WTC11 (cell line): Measurements from ENCODE around the gene SF3B2. TPM values are rescaled to one million over a fixed set of nuclear protein-coding genes. Genes with fewer than 3 reads are reported as not detected.

Experiments used
- ATAC-seq: fragments of 200-7000 bp; cut with Tn5 transposase; 2 replicates; pipeline ENCODE4 v1.10.0; 2021; ENCODE audit warnings: mild to moderate bottlenecking, moderate library complexity
- CTCF ChIA-PET: fragments of 300-600 bp; sonication (Branson Sonifier 250); formaldehyde crosslinking; loops from one replicate; lab custom pipeline; 2021; ENCODE audit warnings: antibody characterized with exemption; lab: Charles Lee
- POLR2A ChIA-PET: fragments of 350-600 bp; sonication (Branson Sonifier 250); formaldehyde crosslinking; loops from one replicate; lab custom pipeline; 2021; ENCODE audit warnings: antibody characterized with exemption; lab: Charles Lee
- DNase-seq: peaks from one replicate; pipeline ENCODE4 v3.0.0; 2021; ENCODE audit warnings: low spot score
- H3K27ac Mint-ChIP-seq: 2 replicates; pipeline ENCODE4 v1.8.0; 2021; ENCODE audit warnings: mixed read lengths
- H3K27me3 Mint-ChIP-seq: 2 replicates; pipeline ENCODE4 v1.8.0; 2021; ENCODE audit warnings: low read depth, mild to moderate bottlenecking, moderate library complexity, mixed read lengths
- H3K36me3 Mint-ChIP-seq: 2 replicates; pipeline ENCODE4 v1.8.0; 2021; ENCODE audit warnings: mixed read lengths
- H3K4me1 Mint-ChIP-seq: 2 replicates; pipeline ENCODE4 v1.8.0; 2022; ENCODE audit warnings: mixed read lengths
- H3K4me3 Mint-ChIP-seq: 2 replicates; pipeline ENCODE4 v1.8.0; 2021; ENCODE audit warnings: mild to moderate bottlenecking, moderate library complexity, mixed read lengths
- H3K9me3 Mint-ChIP-seq: 2 replicates; pipeline ENCODE4 v1.8.0; 2021; ENCODE audit warnings: mixed read lengths
- ESRRA ChIP-seq: sonication (generic); formaldehyde crosslinking; IDR thresholded peaks from 2 replicates; pipeline ENCODE4 v1.8.1; 2022; ENCODE audit warnings: mild to moderate bottlenecking, missing genetic modification reagents, borderline replicate concordance
- MXD4 ChIP-seq: fragments of 250-450 bp; sonication (Bioruptor Pico); IDR thresholded peaks from 2 replicates; pipeline ENCODE4 v1.8.0; 2021; ENCODE audit warnings: mild to moderate bottlenecking, moderate library complexity, borderline replicate concordance
- NFE2L1 ChIP-seq: sonication (generic); formaldehyde crosslinking; IDR thresholded peaks from 2 replicates; pipeline ENCODE4 v1.8.1; 2023; ENCODE audit warnings: missing genetic modification reagents
- NR3C1 ChIP-seq: sonication (generic); formaldehyde crosslinking; conservative IDR thresholded peaks from 2 replicates; pipeline ENCODE4 v1.8.1; 2023; ENCODE audit warnings: low read depth, mild to moderate bottlenecking, missing genetic modification reagents
- RELA ChIP-seq: sonication (generic); formaldehyde crosslinking; IDR thresholded peaks from 2 replicates; pipeline ENCODE4 v1.8.1; 2022; ENCODE audit warnings: missing genetic modification reagents, mild to moderate bottlenecking, borderline replicate concordance
- ZBTB21 ChIP-seq: sonication (generic); formaldehyde crosslinking; IDR thresholded peaks from 2 replicates; pipeline ENCODE4 v1.8.1; 2023; ENCODE audit warnings: mild to moderate bottlenecking, missing genetic modification reagents, borderline replicate concordance
- total RNA-seq: library from RNA; stranded (reverse); gene quantifications from 3 replicates; pipeline ENCODE4 v1.2.3, GENCODE V29; 2021
- TF ChIP-seq, protein P1 (sequence below): sonication (generic); formaldehyde crosslinking; IDR thresholded peaks from 2 replicates; pipeline ENCODE4 v1.8.0; 2022; ENCODE audit warnings: mild to moderate bottlenecking, missing genetic modification reagents
- TF ChIP-seq, protein P2 (sequence below): sonication (generic); formaldehyde crosslinking; IDR thresholded peaks from 2 replicates; pipeline ENCODE4 v1.8.1; 2023; ENCODE audit warnings: mild to moderate bottlenecking, missing genetic modification reagents, moderate library complexity
- TF ChIP-seq, protein P3 (sequence below): sonication (generic); formaldehyde crosslinking; IDR thresholded peaks from 2 replicates; pipeline ENCODE4 v1.8.1; 2023; ENCODE audit warnings: mild to moderate bottlenecking, missing genetic modification reagents
- TF ChIP-seq, protein P4 (sequence below): sonication (generic); formaldehyde crosslinking; IDR thresholded peaks from 2 replicates; pipeline ENCODE4 v1.8.1; 2023; ENCODE audit warnings: mild to moderate bottlenecking, missing genetic modification reagents, moderate library complexity
- TF ChIP-seq, protein P5 (sequence below): sonication (generic); formaldehyde crosslinking; conservative IDR thresholded peaks from 2 replicates; pipeline ENCODE4 v1.8.1; 2023; ENCODE audit warnings: mild to moderate bottlenecking, low read depth, missing genetic modification reagents, moderate library complexity
- TF ChIP-seq, protein P6 (sequence below): sonication (generic); formaldehyde crosslinking; IDR thresholded peaks from 2 replicates; pipeline ENCODE4 v1.8.1; 2023; ENCODE audit warnings: mild to moderate bottlenecking, moderate library complexity, missing genetic modification reagents

The SF3B2 gene
- total RNA-seq, 1 experiment from 2014 or later, result 295 TPM

DNA sequence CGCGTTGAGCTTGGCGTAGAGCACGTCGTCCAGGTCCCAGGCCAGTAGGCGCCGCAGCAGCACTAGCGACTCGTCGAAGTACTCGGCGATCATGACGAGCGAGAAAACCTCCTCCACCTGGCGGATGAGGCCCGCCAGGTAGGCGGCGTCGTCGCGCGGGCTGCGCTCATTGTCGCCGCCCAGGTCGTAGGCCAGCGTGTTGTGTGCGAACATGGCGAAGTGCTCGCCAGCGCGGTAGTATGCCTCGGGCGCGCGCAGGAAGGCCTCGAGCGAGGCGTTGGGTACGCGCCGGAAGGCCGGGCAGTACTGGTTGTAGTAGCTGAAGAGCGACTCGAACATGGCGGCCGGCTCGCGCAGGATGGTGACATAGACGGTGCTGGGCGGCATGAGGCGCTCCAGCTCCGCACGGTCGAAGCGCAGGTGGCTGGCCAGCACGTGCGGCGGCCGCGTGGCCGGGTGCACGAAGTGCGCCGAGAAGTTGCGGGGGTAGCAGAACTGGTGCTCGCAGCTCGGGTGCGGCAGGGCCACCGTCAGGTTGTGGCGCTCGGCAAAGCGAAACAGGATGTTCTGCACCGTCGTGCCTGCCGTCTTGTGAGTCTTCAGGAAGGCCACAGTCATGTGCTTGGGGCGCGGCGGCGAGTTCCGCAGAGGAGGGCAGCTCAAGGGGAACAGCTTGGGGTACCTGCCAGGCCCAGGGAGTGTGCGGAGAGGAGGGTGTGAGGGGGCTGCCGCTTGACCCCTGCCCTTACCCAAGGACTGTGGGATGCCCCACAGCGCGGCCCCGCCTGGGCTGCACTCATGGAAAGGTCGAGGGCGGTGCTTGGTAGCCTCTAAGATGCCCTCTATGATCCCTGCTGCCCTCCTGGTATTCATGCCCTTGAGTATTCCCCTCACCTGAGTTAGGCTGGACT lies 8.9 kb upstream of the SF3B2 start (continued):
- TF ChIP-seq, protein P1, sequence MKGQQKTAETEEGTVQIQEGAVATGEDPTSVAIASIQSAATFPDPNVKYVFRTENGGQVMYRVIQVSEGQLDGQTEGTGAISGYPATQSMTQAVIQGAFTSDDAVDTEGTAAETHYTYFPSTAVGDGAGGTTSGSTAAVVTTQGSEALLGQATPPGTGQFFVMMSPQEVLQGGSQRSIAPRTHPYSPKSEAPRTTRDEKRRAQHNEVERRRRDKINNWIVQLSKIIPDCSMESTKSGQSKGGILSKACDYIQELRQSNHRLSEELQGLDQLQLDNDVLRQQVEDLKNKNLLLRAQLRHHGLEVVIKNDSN (CRISPR knock-in tag), result no peak

DNA sequence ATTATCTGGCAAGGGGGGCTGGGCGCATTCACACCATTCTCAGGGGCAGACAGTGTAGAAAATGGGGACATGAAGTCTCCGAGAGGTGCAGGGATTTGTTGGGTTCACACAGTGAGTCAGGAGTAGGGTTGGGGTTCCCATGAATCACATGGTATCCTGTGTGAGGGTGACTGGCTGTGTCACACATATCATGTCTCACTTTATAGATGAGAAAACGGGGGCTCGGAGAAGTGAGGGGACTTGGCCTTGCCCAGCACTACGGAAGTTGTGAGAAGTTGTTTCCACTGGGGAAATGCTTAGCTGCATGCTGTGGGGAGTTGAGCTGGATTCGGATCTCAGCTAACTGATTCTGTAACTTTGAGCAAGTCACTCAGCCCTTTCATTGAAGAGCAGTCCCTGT lies 7.4 kb upstream of the SF3B2 start:
- POLR2A ChIA-PET, result no interaction called here
- no peak for ATAC-seq

More for the DNA sequence above, 7.4 kb upstream of the SF3B2 start:
- no peak overlapping the region for H3K4me3 Mint-ChIP-seq
- peaks cover 33% of the 10 kb centered on the region for H3K36me3 Mint-ChIP-seq
- H3K9me3 Mint-ChIP-seq, result no peaks in the 10 kb centered on the region
- CTCF ChIA-PET, result interaction anchor here (0.5 to 3.3 kb wide), 52 partner anchors 9 to 536 kb away, joined by 3 to 48 read pairs (median 4); partner anchors contain the start of genes BANF1, CCDC85B, CFL1 and CST6
- no peak for TF ChIP-seq RELA (CRISPR knock-in tag)
- no peak for TF ChIP-seq MXD4
- TF ChIP-seq ZBTB21 (CRISPR knock-in tag), result no peak
- TF ChIP-seq, protein P2, sequence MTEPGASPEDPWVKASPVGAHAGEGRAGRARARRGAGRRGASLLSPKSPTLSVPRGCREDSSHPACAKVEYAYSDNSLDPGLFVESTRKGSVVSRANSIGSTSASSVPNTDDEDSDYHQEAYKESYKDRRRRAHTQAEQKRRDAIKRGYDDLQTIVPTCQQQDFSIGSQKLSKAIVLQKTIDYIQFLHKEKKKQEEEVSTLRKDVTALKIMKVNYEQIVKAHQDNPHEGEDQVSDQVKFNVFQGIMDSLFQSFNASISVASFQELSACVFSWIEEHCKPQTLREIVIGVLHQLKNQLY, result no peak
- TF ChIP-seq NFE2L1, result no peak
- no peak for TF ChIP-seq ESRRA (CRISPR knock-in tag)
- TF ChIP-seq, protein P3, sequence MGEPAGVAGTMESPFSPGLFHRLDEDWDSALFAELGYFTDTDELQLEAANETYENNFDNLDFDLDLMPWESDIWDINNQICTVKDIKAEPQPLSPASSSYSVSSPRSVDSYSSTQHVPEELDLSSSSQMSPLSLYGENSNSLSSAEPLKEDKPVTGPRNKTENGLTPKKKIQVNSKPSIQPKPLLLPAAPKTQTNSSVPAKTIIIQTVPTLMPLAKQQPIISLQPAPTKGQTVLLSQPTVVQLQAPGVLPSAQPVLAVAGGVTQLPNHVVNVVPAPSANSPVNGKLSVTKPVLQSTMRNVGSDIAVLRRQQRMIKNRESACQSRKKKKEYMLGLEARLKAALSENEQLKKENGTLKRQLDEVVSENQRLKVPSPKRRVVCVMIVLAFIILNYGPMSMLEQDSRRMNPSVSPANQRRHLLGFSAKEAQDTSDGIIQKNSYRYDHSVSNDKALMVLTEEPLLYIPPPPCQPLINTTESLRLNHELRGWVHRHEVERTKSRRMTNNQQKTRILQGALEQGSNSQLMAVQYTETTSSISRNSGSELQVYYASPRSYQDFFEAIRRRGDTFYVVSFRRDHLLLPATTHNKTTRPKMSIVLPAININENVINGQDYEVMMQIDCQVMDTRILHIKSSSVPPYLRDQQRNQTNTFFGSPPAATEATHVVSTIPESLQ (CRISPR knock-in tag), result no peak
- TF ChIP-seq, protein P4, sequence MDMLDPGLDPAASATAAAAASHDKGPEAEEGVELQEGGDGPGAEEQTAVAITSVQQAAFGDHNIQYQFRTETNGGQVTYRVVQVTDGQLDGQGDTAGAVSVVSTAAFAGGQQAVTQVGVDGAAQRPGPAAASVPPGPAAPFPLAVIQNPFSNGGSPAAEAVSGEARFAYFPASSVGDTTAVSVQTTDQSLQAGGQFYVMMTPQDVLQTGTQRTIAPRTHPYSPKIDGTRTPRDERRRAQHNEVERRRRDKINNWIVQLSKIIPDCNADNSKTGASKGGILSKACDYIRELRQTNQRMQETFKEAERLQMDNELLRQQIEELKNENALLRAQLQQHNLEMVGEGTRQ, result no peak
- TF ChIP-seq, protein P5, sequence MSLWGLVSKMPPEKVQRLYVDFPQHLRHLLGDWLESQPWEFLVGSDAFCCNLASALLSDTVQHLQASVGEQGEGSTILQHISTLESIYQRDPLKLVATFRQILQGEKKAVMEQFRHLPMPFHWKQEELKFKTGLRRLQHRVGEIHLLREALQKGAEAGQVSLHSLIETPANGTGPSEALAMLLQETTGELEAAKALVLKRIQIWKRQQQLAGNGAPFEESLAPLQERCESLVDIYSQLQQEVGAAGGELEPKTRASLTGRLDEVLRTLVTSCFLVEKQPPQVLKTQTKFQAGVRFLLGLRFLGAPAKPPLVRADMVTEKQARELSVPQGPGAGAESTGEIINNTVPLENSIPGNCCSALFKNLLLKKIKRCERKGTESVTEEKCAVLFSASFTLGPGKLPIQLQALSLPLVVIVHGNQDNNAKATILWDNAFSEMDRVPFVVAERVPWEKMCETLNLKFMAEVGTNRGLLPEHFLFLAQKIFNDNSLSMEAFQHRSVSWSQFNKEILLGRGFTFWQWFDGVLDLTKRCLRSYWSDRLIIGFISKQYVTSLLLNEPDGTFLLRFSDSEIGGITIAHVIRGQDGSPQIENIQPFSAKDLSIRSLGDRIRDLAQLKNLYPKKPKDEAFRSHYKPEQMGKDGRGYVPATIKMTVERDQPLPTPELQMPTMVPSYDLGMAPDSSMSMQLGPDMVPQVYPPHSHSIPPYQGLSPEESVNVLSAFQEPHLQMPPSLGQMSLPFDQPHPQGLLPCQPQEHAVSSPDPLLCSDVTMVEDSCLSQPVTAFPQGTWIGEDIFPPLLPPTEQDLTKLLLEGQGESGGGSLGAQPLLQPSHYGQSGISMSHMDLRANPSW, result no peak
- no peak for TF ChIP-seq NR3C1 (CRISPR knock-in tag)
- TF ChIP-seq, protein P6, sequence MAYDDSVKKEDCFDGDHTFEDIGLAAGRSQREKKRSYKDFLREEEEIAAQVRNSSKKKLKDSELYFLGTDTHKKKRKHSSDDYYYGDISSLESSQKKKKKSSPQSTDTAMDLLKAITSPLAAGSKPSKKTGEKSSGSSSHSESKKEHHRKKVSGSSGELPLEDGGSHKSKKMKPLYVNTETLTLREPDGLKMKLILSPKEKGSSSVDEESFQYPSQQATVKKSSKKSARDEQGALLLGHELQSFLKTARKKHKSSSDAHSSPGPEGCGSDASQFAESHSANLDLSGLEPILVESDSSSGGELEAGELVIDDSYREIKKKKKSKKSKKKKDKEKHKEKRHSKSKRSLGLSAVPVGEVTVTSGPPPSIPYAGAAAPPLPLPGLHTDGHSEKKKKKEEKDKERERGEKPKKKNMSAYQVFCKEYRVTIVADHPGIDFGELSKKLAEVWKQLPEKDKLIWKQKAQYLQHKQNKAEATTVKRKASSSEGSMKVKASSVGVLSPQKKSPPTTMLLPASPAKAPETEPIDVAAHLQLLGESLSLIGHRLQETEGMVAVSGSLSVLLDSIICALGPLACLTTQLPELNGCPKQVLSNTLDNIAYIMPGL (CRISPR knock-in tag), result no peak
- TF ChIP-seq, all 79 proteins: peak for 0
- DNase-seq, result no peak
- Mint-ChIP-seq H3K4me1 (peaks cover 24% of the 10 kb centered on the region), H3K27ac (no peak overlapping the region; the same call in 1 of the 2 replicates), H3K27me3 (no peaks in the 10 kb centered on the region)
